GM19463 (cell line): ENCODE measurements around the gene C4orf36.

Experiments
- ATAC-seq: cut with Tn5 transposase; IDR thresholded peaks from one replicate; pipeline ENCODE4 v1.9.1; 2021; ENCODE audit warnings: mild to moderate bottlenecking, moderate library complexity; ENCODE audit not compliant: unreplicated experiment

C4orf36 gene

GRCh38 chr4:86870442-86871069 lies 21.7 kb downstream of the C4orf36 start:
- ATAC-seq = no peak

DNA sequence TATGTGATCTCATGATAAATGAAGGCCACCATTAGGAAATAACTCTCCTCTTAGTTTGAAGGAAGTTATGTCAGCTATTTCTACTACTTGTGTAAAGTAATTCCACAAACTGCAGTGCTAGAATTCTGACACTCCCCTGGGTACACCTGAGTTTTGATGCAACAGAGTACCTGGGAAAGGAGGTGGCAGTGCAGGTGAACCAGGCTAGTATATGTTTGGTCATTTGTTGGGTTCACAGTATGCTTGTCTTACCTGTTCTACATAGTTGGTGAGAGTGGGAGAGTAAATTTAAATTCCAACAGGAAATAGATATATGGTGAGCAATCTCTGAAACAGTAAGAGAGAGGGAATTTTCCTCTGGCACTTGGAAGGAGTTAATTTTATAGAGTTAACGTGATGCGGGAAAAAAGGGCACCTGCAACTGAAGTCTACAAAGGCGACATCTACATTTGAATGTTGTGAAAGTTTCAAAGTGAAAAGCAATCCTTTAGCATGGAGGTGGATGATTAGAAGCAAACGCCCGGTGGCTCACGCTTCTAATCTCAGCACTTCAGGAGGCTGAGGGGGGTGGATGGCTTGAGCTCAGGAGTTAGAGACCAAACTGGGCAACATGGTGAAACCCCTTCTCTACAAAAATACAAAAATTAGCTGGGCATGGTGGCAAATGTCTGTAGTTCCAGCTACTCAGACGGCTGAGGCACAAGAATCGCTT lies 34.7 kb downstream of the C4orf36 start:
- ATAC-seq = no peak

- no peak for ATAC-seq
Measured at GRCh38 chr4:86856896-86857295, 35.3 kb downstream of the C4orf36 start.

DNA sequence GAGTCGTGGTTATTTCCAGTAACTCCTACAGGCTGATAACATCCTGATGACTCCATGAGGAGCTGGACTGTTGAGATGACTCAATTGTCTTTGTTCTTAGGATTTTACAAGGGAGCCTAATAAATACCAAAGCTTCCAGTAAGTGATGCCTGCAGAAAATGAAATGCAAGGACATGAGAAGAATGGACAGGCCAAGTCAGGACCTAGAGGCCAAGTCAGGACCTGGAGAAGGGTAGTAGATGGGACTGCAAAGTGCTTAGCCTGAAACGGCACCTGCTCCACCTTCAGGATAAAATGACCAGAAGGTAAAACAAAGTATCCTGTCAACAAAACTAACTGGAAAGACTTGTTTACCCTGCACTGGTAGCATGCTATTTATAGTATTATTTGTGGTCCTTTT lies 36.6 kb downstream of the C4orf36 start:
- ATAC-seq = no peak

GRCh38 chr4:86853209-86853608 lies 39.0 kb downstream of the C4orf36 start:
- ATAC-seq = no peak

- ATAC-seq = no peak
Measured at GRCh38 chr4:86848732-86849619, 43.2 kb downstream of the C4orf36 start, which contains the start of gene SLC10A6. SLC10A6 (minus strand) TSS chr4:86849384; CDS start chr4:86849115, 269 bp downstream.

DNA sequence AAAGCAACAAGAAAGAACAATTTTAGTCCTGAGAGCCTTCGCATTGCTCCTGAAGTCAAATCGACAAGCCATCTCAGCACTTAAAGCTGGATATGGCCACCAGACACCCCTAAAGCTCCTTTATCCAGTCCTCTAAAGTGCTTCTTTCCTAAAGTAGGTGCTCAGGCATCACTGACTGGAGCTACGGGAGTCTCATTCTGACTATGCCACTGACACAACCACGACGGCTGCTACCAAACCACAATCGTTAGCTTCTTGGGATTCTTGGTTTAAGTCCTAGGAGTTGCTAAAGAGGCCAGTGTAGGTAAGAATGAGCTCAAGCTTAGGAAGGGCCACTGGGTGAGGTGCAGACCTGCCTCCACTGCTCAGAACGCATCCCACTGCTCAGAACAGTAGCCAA lies 44.1 kb downstream of the C4orf36 start:
- ATAC-seq = no peak

- ATAC-seq = no peak
Measured at GRCh38 chr4:86847571-86847970, 44.7 kb downstream of the C4orf36 start.

DNA sequence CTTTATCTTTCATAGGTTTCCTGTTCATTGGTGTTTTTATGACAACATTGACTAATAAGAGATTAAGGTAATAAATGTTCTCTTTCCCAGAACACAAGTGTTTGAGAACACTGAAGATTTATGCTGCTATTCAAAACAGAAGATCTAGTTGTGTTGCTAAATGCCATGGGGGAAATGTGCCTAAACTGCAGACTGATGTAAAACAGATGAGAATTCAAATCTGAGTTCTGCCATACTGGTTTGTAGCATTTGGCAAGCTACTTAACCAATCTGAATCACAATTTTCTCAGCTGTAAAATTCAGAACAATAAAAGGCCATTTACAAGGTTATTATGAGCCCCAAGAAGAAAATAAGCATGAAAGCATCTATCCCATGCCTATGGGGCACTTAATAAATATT lies 45.3 kb downstream of the C4orf36 start:
- no peak for ATAC-seq

GRCh38 chr4:86845593-86845992 lies 46.6 kb downstream of the C4orf36 start:
- ATAC-seq = no peak

GRCh38 chr4:86841309-86841708 lies 50.9 kb downstream of the C4orf36 start:
- no peak for ATAC-seq

- ATAC-seq = no peak
Measured at GRCh38 chr4:86840858-86841257, 51.4 kb downstream of the C4orf36 start.

- ATAC-seq = no peak
Measured at GRCh38 chr4:86837691-86838503, 54.3 kb downstream of the C4orf36 start.

GRCh38 chr4:86835677-86836076 lies 56.5 kb downstream of the C4orf36 start:
- no peak for ATAC-seq

- ATAC-seq = no peak
Measured at GRCh38 chr4:86834901-86835300, 57.3 kb downstream of the C4orf36 start.

DNA sequence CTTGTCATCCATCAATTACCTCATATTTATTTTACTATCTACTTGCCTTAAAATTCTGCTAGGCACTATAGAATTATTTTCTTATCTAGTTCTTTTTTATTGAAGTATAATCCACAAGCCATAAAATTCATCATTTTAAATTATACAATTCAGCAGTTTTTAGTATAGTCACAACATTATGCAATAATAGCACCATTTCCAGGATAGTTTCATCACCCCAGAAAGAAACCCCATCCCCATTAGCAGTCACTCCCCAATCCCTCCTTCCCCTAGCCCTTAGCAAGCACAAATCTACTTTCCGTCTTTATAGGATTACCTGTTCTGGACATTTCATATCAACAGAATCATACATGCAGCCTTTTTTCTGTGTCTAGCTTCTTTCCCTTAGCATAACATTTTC lies 58.6 kb downstream of the C4orf36 start:
- ATAC-seq = no peak

DNA sequence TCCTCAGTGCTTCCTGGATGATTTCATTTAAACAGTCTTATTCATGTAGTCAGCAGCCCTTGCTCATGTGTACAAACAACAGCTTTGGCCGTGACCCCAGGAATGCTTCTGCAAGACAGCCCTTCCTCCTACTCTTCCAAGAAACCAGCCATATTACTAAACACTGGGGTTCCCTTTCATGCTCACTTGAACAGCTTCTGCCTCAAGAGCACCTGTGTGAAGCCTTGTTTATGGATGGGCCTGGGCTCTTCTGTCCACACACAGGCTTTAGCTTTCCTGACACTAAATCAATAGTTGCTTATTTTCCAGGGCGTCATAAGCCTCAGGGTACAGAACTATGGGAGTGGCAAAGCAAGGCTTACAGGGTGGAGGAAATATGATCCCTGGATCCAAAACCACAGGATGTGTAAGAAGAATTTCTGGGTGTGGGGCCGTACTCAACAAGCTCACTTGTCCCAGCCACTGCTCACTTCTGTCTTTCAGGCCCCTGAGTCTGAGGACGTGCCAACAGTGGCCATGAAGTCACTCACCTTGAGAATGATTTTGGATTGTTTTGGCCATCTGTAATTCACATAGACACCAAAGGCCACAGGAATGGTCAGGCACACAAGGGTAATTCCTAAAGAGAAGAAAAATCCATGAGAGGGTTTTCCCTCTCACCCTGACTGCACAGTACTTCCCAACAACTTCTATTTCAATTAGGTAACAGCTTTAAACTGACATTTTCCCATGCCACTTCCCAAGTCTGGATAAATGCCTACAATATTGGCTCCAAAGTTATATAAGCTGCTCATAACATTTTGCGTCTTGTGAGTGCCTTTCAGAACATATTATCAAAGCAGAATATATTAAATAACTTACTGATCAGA lies 60.7 kb downstream of the C4orf36 start:
- no peak for ATAC-seq
